Breast epithelium (tissue), 4 donors: ENCODE results near the gene KLHDC7B. TPM values are rescaled to one million over a fixed set of nuclear protein-coding genes. Genes with fewer than 3 reads are reported as not detected.

ENCODE experiments used
- DNase-seq, 2 donors: peaks; one replicate each; pipeline ENCODE4 v3.0.0-alpha.2; 2019; ENCODE audit warnings: low spot score in 2 of 2
- H3K27ac ChIP-seq, 2 donors: fragments of 200-600 bp; sonication (generic) in 1 of 2; one replicate each; pipeline ENCODE4 v1.5.1; 2016 to 2019; ENCODE audit warnings: mild to moderate bottlenecking in 1 of 2
- H3K27me3 ChIP-seq, 2 donors: fragments of 200-600 bp; sonication (generic) in 1 of 2; one replicate each; pipeline versions ENCODE4 v1.5.1 to v1.6.0; 2017 to 2019; ENCODE audit warnings: control low read depth in 1 of 2, mild to moderate bottlenecking in 1 of 2
- H3K36me3 ChIP-seq: fragments of 200-600 bp; one replicate; pipeline ENCODE4 v1.5.1; 2019
- H3K4me1 ChIP-seq, 2 donors: fragments of 200-600 bp; sonication (generic); one replicate each; pipeline ENCODE4 v1.5.1; 2016 to 2019; ENCODE audit warnings: control low read depth in 1 of 2
- H3K4me3 ChIP-seq, 3 donors: fragments of 200-600 bp; sonication (generic); 1 replicate in 2 of 3; 2 replicates in 1 of 3; pipeline ENCODE4 v1.5.1; 2016 to 2019; ENCODE audit warnings: mild to moderate bottlenecking in 3 of 3, moderate library complexity in 2 of 3
- H3K9me3 ChIP-seq, 2 donors: fragments of 200-600 bp; sonication (generic) in 1 of 2; one replicate each; pipeline ENCODE4 v1.5.1; 2016 to 2019; ENCODE audit warnings: control low read depth in 1 of 2
- CTCF ChIP-seq, 3 donors: fragments of 450-650 bp; IDR thresholded peaks; one replicate each; pipeline ENCODE4 v1.5.1; 2016 to 2017; ENCODE audit warnings: antibody characterized with exemption in 3 of 3, mild to moderate bottlenecking in 3 of 3, moderate library complexity in 3 of 3
- POLR2A ChIP-seq: fragments of 450-650 bp; IDR thresholded peaks from one replicate; pipeline ENCODE4 v1.6.1; 2016; ENCODE audit warnings: antibody characterized with exemption, mild to moderate bottlenecking, moderate library complexity
- POLR2AphosphoS5 ChIP-seq, 3 donors: sonication (generic); formaldehyde crosslinking; IDR thresholded peaks; one replicate each; pipeline ENCODE4 v1.6.1; 2017; ENCODE audit warnings: antibody characterized with exemption in 3 of 3
- intact Hi-C: fragments of 100-400 bp; cut with DNase I; formaldehyde crosslinking; loops from one replicate; pipeline ENCODE4 v1.15.1; 2023; ENCODE audit warnings: low total_unique reads
- total RNA-seq, 3 donors: library from RNA; depleted of rRNA; stranded (reverse); fragments of >200 nt; gene quantifications; one replicate each; pipeline ENCODE4 v1.1.0, GENCODE V29; 2016

Gene KLHDC7B
- total RNA-seq, 3 donors from 2014 or later: 0.16 to 0.33 (median 0.29) TPM

- Histone ChIP-seq H3K36me3 (no peaks in the 10 kb centered on the region), H3K4me1 (no peaks in the 10 kb centered on the region), H3K27ac (no peak overlapping the region), H3K9me3 (no peaks in the 10 kb centered on the region), H3K4me3 (no peak overlapping the region), H3K27me3 (no peaks in the 10 kb centered on the region)
- intact Hi-C loops: no loop called here
- no peak for TF ChIP-seq POLR2A
- TF ChIP-seq POLR2AphosphoS5 (IDR thresholded peaks at IDR 0.05): no peak
- TF ChIP-seq CTCF (IDR thresholded peaks at IDR 0.05): no peak
- DNase-seq: no peak
These were observed 41.7 kb downstream of the KLHDC7B start for GRCh38 chr22:50587407-50587806.

- intact Hi-C loops: no loop called here
- Histone ChIP-seq H3K4me1 (peaks cover 0 to under 1% of the 10 kb centered on the region in 2 donors), H3K27ac (no peak overlapping the region), H3K9me3 (no peaks in the 10 kb centered on the region), H3K4me3 (no peak overlapping the region), H3K27me3 (no peaks in the 10 kb centered on the region), H3K36me3 (no peaks in the 10 kb centered on the region)
- DNase-seq: no peak
- no peak for TF ChIP-seq POLR2AphosphoS5 (IDR thresholded peaks at IDR 0.05)
- no peak for TF ChIP-seq CTCF (IDR thresholded peaks at IDR 0.05)
- no peak for TF ChIP-seq POLR2A
These were observed 49.5 kb downstream of the KLHDC7B start for GRCh38 chr22:50595189-50595588.

- no peak overlapping the region for H3K27ac ChIP-seq
- TF ChIP-seq POLR2A: no peak
- TF ChIP-seq CTCF (IDR thresholded peaks at IDR 0.05): no peak
- no peak for TF ChIP-seq POLR2AphosphoS5 (IDR thresholded peaks at IDR 0.05)
- H3K27me3 ChIP-seq: no peaks in the 10 kb centered on the region
- no peaks in the 10 kb centered on the region for H3K36me3 ChIP-seq
- no peaks in the 10 kb centered on the region for H3K9me3 ChIP-seq
- no peak for DNase-seq
- H3K4me1 ChIP-seq: peaks cover 4 to 5% of the 10 kb centered on the region in 2 donors
- no peak overlapping the region for H3K4me3 ChIP-seq
- intact Hi-C loops: no loop called here
These were observed 51.4 kb downstream of the KLHDC7B start for GRCh38 chr22:50597097-50597496.

- Histone ChIP-seq H3K36me3 (no peaks in the 10 kb centered on the region), H3K27me3 (peaks cover 0 to 7% of the 10 kb centered on the region in 2 donors), H3K27ac (no peak overlapping the region), H3K4me1 (peaks cover 4 to 5% of the 10 kb centered on the region in 2 donors), H3K9me3 (no peaks in the 10 kb centered on the region), H3K4me3 (peak overlapping the region; percentile 34 to 75 (median 55))
- peak in 1 of 2 donors; percentile 66 for DNase-seq
- no peak for TF ChIP-seq CTCF (IDR thresholded peaks at IDR 0.05)
- TF ChIP-seq POLR2AphosphoS5 (IDR thresholded peaks at IDR 0.05): no peak
- no peak for TF ChIP-seq POLR2A
- intact Hi-C loops: no loop called here
These were observed 54.2 kb downstream of the KLHDC7B start for GRCh38 chr22:50599816-50600455.

- Histone ChIP-seq H3K4me3 (peak within 1 kb of the TSS; percentile 34 to 75 (median 55)), H3K27ac (no peak within 1 kb of the TSS), H3K4me1 (peaks cover 4 to 5% of the 10 kb centered on the region in 2 donors), H3K27me3 (peaks cover 0 to 7% of the 10 kb centered on the region in 2 donors), H3K36me3 (no peaks in the 10 kb centered on the region), H3K9me3 (no peaks in the 10 kb centered on the region)
- intact Hi-C loops: no loop called here
- no peak for TF ChIP-seq POLR2A
- no peak for TF ChIP-seq CTCF (IDR thresholded peaks at IDR 0.05)
- no peak for TF ChIP-seq POLR2AphosphoS5 (IDR thresholded peaks at IDR 0.05)
- DNase-seq: no peak
These were observed 54.8 kb downstream of the KLHDC7B start, which contains the start of gene MAPK8IP2 for GRCh38 chr22:50600538-50600937. MAPK8IP2 (plus strand) TSS chr22:50600793; CDS start chr22:50600819, 26 bp downstream.
